ENCODE measurements around the gene ZBTB7A. TPM values are rescaled to one million over a fixed set of nuclear protein-coding genes. Genes with fewer than 3 reads are reported as not detected.

ZBTB7A gene
- 15.9 and 20.7 TPM in 2 replicates for total RNA-seq (2014; rRNA removed; shearing (Covaris generic))

GRCh38 chr19:4066682-4067395 is at the start of gene ZBTB7A:
TSS of gene ZBTB7A (minus strand) at chr19:4066899. CDS start at chr19:4055232, 11,667 bp downstream.
- Histone ChIP-seq H3K27ac (peak within 1 kb of the TSS; percentile 42; the same call in 1 of the 2 replicates), H3K27me3 (replicated peaks) (0 out of 2 replicates have a peak, but pooled peaks cover 4% of the 10 kb centered on the region), H3K9me3 (replicated peaks) (no peaks in the 10 kb centered on the region), H3K4me1 (replicated peaks) (peaks cover 18% of the 10 kb centered on the region), H3K36me3 (peaks cover 36% of the 10 kb centered on the region), H3K4me3 (peak within 1 kb of the TSS; percentile 95)
- DNase-seq (ENCODE audit: low read depth in 1 of 2, low spot score in 2 of 2): peak; percentile 49 to 85

GRCh38 chr19:4115818-4116385 is 49.2 kb upstream of the ZBTB7A start:
- Histone ChIP-seq H3K4me3 (no peak overlapping the region), H3K9me3 (replicated peaks) (no peaks in the 10 kb centered on the region), H3K36me3 (peaks cover 95% of the 10 kb centered on the region), H3K27me3 (replicated peaks) (no peaks in the 10 kb centered on the region), H3K4me1 (replicated peaks) (peaks cover 7% of the 10 kb centered on the region), H3K27ac (no peak overlapping the region)
- DNase-seq (ENCODE audit: low read depth in 1 of 2, low spot score in 2 of 2): no peak

GRCh38 chr19:4115050-4115817 is 48.5 kb upstream of the ZBTB7A start:
- Histone ChIP-seq H3K4me3 (no peak overlapping the region), H3K4me1 (replicated peaks) (no peaks in the 10 kb centered on the region), H3K27ac (no peak overlapping the region), H3K9me3 (replicated peaks) (no peaks in the 10 kb centered on the region), H3K36me3 (peaks cover 95% of the 10 kb centered on the region), H3K27me3 (replicated peaks) (no peaks in the 10 kb centered on the region)
- no peak for DNase-seq (ENCODE audit: low read depth in 1 of 2, low spot score in 2 of 2)

- Histone ChIP-seq H3K36me3 (peaks cover 95% of the 10 kb centered on the region), H3K4me3 (no peak overlapping the region), H3K27ac (no peak overlapping the region), H3K4me1 (replicated peaks) (no peaks in the 10 kb centered on the region), H3K27me3 (replicated peaks) (no peaks in the 10 kb centered on the region), H3K9me3 (replicated peaks) (no peaks in the 10 kb centered on the region)
- no peak for DNase-seq (ENCODE audit: low read depth in 1 of 2, low spot score in 2 of 2)
Measured at GRCh38 chr19:4114181-4114580, 47.5 kb upstream of the ZBTB7A start.

GRCh38 chr19:4113398-4114088 is 46.8 kb upstream of the ZBTB7A start:
- DNase-seq (ENCODE audit: low read depth in 1 of 2, low spot score in 2 of 2): no peak
- Histone ChIP-seq H3K27ac (no peak overlapping the region), H3K4me1 (replicated peaks) (no peaks in the 10 kb centered on the region), H3K4me3 (no peak overlapping the region), H3K9me3 (replicated peaks) (no peaks in the 10 kb centered on the region), H3K27me3 (replicated peaks) (no peaks in the 10 kb centered on the region), H3K36me3 (peaks cover 97% of the 10 kb centered on the region)

GRCh38 chr19:4112367-4112766 is 45.7 kb upstream of the ZBTB7A start:
- Histone ChIP-seq H3K4me1 (replicated peaks) (no peaks in the 10 kb centered on the region), H3K27ac (no peak overlapping the region), H3K27me3 (replicated peaks) (no peaks in the 10 kb centered on the region), H3K9me3 (replicated peaks) (no peaks in the 10 kb centered on the region), H3K4me3 (no peak overlapping the region), H3K36me3 (peaks cover 98% of the 10 kb centered on the region)
- no peak for DNase-seq (ENCODE audit: low read depth in 1 of 2, low spot score in 2 of 2)

- Histone ChIP-seq H3K27me3 (replicated peaks) (no peaks in the 10 kb centered on the region), H3K9me3 (replicated peaks) (no peaks in the 10 kb centered on the region), H3K36me3 (peaks cover 95% of the 10 kb centered on the region), H3K4me3 (no peak overlapping the region), H3K27ac (no peak overlapping the region), H3K4me1 (replicated peaks) (0 out of 2 replicates have a peak, but pooled peaks cover 3% of the 10 kb centered on the region)
- no peak for DNase-seq (ENCODE audit: low read depth in 1 of 2, low spot score in 2 of 2)
Measured at GRCh38 chr19:4109626-4109945, 42.9 kb upstream of the ZBTB7A start.

GRCh38 chr19:4108767-4109625 is 42.3 kb upstream of the ZBTB7A start:
- Histone ChIP-seq H3K4me1 (replicated peaks) (0 out of 2 replicates have a peak, but pooled peaks cover 3% of the 10 kb centered on the region), H3K4me3 (no peak overlapping the region), H3K27me3 (replicated peaks) (no peaks in the 10 kb centered on the region), H3K27ac (no peak overlapping the region), H3K9me3 (replicated peaks) (no peaks in the 10 kb centered on the region), H3K36me3 (peaks cover 93% of the 10 kb centered on the region)
- DNase-seq (ENCODE audit: low read depth in 1 of 2, low spot score in 2 of 2): no peak

GRCh38 chr19:4103080-4103433 is 36.4 kb upstream of the ZBTB7A start:
- Histone ChIP-seq H3K27ac (no peak overlapping the region), H3K27me3 (replicated peaks) (no peaks in the 10 kb centered on the region), H3K4me3 (no peak overlapping the region), H3K4me1 (replicated peaks) (0 out of 2 replicates have a peak, but pooled peaks cover 3% of the 10 kb centered on the region), H3K9me3 (replicated peaks) (no peaks in the 10 kb centered on the region), H3K36me3 (peaks cover 88% of the 10 kb centered on the region)
- DNase-seq (ENCODE audit: low read depth in 1 of 2, low spot score in 2 of 2): no peak

- DNase-seq (ENCODE audit: low read depth in 1 of 2, low spot score in 2 of 2): no peak
- H3K27ac ChIP-seq: no peak overlapping the region
Measured at GRCh38 chr19:4102339-4103079, 35.8 kb upstream of the ZBTB7A start.

GRCh38 chr19:4101496-4101770 is 34.7 kb upstream of the ZBTB7A start:
- no peaks in the 10 kb centered on the region for H3K9me3 ChIP-seq (replicated peaks)
- H3K4me1 ChIP-seq (replicated peaks): 0 out of 2 replicates have a peak, but pooled peaks cover 3% of the 10 kb centered on the region
- peaks cover 86% of the 10 kb centered on the region for H3K36me3 ChIP-seq
- H3K4me3 ChIP-seq: no peak overlapping the region
- H3K27me3 ChIP-seq (replicated peaks): no peaks in the 10 kb centered on the region
- DNase-seq (ENCODE audit: low read depth in 1 of 2, low spot score in 2 of 2): no peak
- H3K27ac ChIP-seq: no peak overlapping the region

More at GRCh38 chr19:4102339-4103079, 35.8 kb upstream of the ZBTB7A start:
- H3K27me3 ChIP-seq (replicated peaks): no peaks in the 10 kb centered on the region
- H3K36me3 ChIP-seq: peaks cover 88% of the 10 kb centered on the region
- no peaks in the 10 kb centered on the region for H3K9me3 ChIP-seq (replicated peaks)
- no peak overlapping the region for H3K4me3 ChIP-seq
- H3K4me1 ChIP-seq (replicated peaks): 0 out of 2 replicates have a peak, but pooled peaks cover 3% of the 10 kb centered on the region

GRCh38 chr19:4100647-4101495 is 34.2 kb upstream of the ZBTB7A start:
- Histone ChIP-seq H3K36me3 (peaks cover 86% of the 10 kb centered on the region), H3K27me3 (replicated peaks) (no peaks in the 10 kb centered on the region), H3K4me1 (replicated peaks) (0 out of 2 replicates have a peak, but pooled peaks cover 3% of the 10 kb centered on the region), H3K9me3 (replicated peaks) (no peaks in the 10 kb centered on the region), H3K27ac (no peak overlapping the region), H3K4me3 (no peak overlapping the region)
- no peak for DNase-seq (ENCODE audit: low read depth in 1 of 2, low spot score in 2 of 2)
